ENCODE measurements around the gene ANKRD34C. TPM values are rescaled to one million over a fixed set of nuclear protein-coding genes. Genes with fewer than 3 reads are reported as not detected.

Gene ANKRD34C
- total RNA-seq, 3 donors from 2014 or later (not counting 1 experiment from before 2014, with no cell fraction given): not detected

GRCh38 chr15:79243723-79244122 is 38.8 kb upstream of the ANKRD34C start:
- Histone ChIP-seq H3K27me3 (ENCODE audit: control insufficient read depth, insufficient read depth, low read length) (peaks cover 2% of the 10 kb centered on the region), H3K27ac (ENCODE audit: low read length) (no peak overlapping the region), H3K4me3 (ENCODE audit: low read length) (no peak overlapping the region), H3K4me1 (ENCODE audit: control insufficient read depth, insufficient read depth, low read length) (no peaks in the 10 kb centered on the region), H3K36me3 (ENCODE audit: control insufficient read depth, insufficient read depth, low read length) (no peaks in the 10 kb centered on the region), H3K9me3 (ENCODE audit: control insufficient read depth, insufficient read depth, low read length) (no peaks in the 10 kb centered on the region)
- H3K4me3 Mint-ChIP-seq: no peak overlapping the region
- H3K4me1 Mint-ChIP-seq: peaks cover 0 to 4% of the 10 kb centered on the region in 2 donors
- ATAC-seq (no peak), DNase-seq (no peak)
- no peak for TF ChIP-seq CTCF (IDR thresholded peaks at IDR 0.05)
- no peaks in the 10 kb centered on the region for H3K9me3 Mint-ChIP-seq
- no peaks in the 10 kb centered on the region for H3K36me3 Mint-ChIP-seq
- H3K27me3 Mint-ChIP-seq (ENCODE audit: low read depth in 2 of 2): peaks cover 15 to 26% of the 10 kb centered on the region in 2 donors
- no peak overlapping the region for H3K27ac Mint-ChIP-seq
- intact Hi-C loops (cut with micrococcal nuclease): no loop called here
- WGBS (ENCODE audit: insufficient coverage): 81% methylated on average over 11 of the region's 11 CpGs

GRCh38 chr15:79244876-79245275 is 37.6 kb upstream of the ANKRD34C start:
- H3K27me3 ChIP-seq (ENCODE audit: control insufficient read depth, insufficient read depth, low read length): peaks cover 2% of the 10 kb centered on the region
- H3K4me3 ChIP-seq (ENCODE audit: low read length): no peak overlapping the region
- no peak for TF ChIP-seq CTCF (IDR thresholded peaks at IDR 0.05)
- ATAC-seq (no peak), DNase-seq (no peak)
- intact Hi-C loops (cut with micrococcal nuclease): no loop called here
- H3K27me3 Mint-ChIP-seq (ENCODE audit: low read depth in 2 of 2): peaks cover 15% of the 10 kb centered on the region in 2 donors
- WGBS (ENCODE audit: insufficient coverage): 83% methylated on average over 5 of the region's 5 CpGs
- no peaks in the 10 kb centered on the region for H3K9me3 ChIP-seq (ENCODE audit: control insufficient read depth, insufficient read depth, low read length)
- H3K4me1 Mint-ChIP-seq: peaks cover 0 to 4% of the 10 kb centered on the region in 2 donors
- H3K4me1 ChIP-seq (ENCODE audit: control insufficient read depth, insufficient read depth, low read length): no peaks in the 10 kb centered on the region
- H3K36me3 Mint-ChIP-seq: no peaks in the 10 kb centered on the region
- H3K27ac ChIP-seq (ENCODE audit: low read length): no peak overlapping the region
- no peak overlapping the region for H3K27ac Mint-ChIP-seq
- no peaks in the 10 kb centered on the region for H3K36me3 ChIP-seq (ENCODE audit: control insufficient read depth, insufficient read depth, low read length)
- H3K9me3 Mint-ChIP-seq: no peaks in the 10 kb centered on the region
- no peak overlapping the region for H3K4me3 Mint-ChIP-seq

- H3K27me3 ChIP-seq (ENCODE audit: control insufficient read depth, insufficient read depth, low read length): no peaks in the 10 kb centered on the region
- no peaks in the 10 kb centered on the region for H3K9me3 ChIP-seq (ENCODE audit: control insufficient read depth, insufficient read depth, low read length)
- Mint-ChIP-seq H3K4me3 (no peak overlapping the region), H3K27ac (no peak overlapping the region), H3K4me1 (peaks cover 0 to 4% of the 10 kb centered on the region in 2 donors), H3K27me3 (ENCODE audit: low read depth in 2 of 2) (peaks cover 20 to 21% of the 10 kb centered on the region in 2 donors), H3K36me3 (no peaks in the 10 kb centered on the region), H3K9me3 (no peaks in the 10 kb centered on the region)
- no peak for ATAC-seq
- WGBS (ENCODE audit: insufficient coverage): 82% methylated on average over 2 of the region's 2 CpGs
- DNase-seq: no peak
- H3K4me1 ChIP-seq (ENCODE audit: control insufficient read depth, insufficient read depth, low read length): no peaks in the 10 kb centered on the region
- H3K36me3 ChIP-seq (ENCODE audit: control insufficient read depth, insufficient read depth, low read length): no peaks in the 10 kb centered on the region
- no peak for TF ChIP-seq CTCF (IDR thresholded peaks at IDR 0.05)
- no peak overlapping the region for H3K27ac ChIP-seq (ENCODE audit: low read length)
- no peak overlapping the region for H3K4me3 ChIP-seq (ENCODE audit: low read length)
- intact Hi-C loops (cut with micrococcal nuclease): no loop called here
Observed at GRCh38 chr15:79248183-79248582, 34.3 kb upstream of the ANKRD34C start.

GRCh38 chr15:79257454-79257853 is 25.1 kb upstream of the ANKRD34C start:
- Histone ChIP-seq H3K4me1 (ENCODE audit: control insufficient read depth, insufficient read depth, low read length) (no peaks in the 10 kb centered on the region), H3K27ac (ENCODE audit: low read length) (no peak overlapping the region), H3K4me3 (ENCODE audit: low read length) (no peak overlapping the region), H3K9me3 (ENCODE audit: control insufficient read depth, insufficient read depth, low read length) (no peaks in the 10 kb centered on the region), H3K36me3 (ENCODE audit: control insufficient read depth, insufficient read depth, low read length) (no peaks in the 10 kb centered on the region), H3K27me3 (ENCODE audit: control insufficient read depth, insufficient read depth, low read length) (no peaks in the 10 kb centered on the region)
- TF ChIP-seq CTCF (IDR thresholded peaks at IDR 0.05): no peak
- no peaks in the 10 kb centered on the region for H3K36me3 Mint-ChIP-seq
- peaks cover 2% of the 10 kb centered on the region in 2 donors for H3K9me3 Mint-ChIP-seq
- H3K27ac Mint-ChIP-seq: no peak overlapping the region
- no peak overlapping the region for H3K4me3 Mint-ChIP-seq
- ATAC-seq: no peak
- WGBS (ENCODE audit: insufficient coverage): 80% methylated on average over 8 of the region's 8 CpGs
- DNase-seq: no peak
- H3K4me1 Mint-ChIP-seq: no peaks in the 10 kb centered on the region
- H3K27me3 Mint-ChIP-seq (ENCODE audit: low read depth in 2 of 2): peaks cover 24 to 51% of the 10 kb centered on the region in 2 donors
- intact Hi-C loops (cut with micrococcal nuclease): no loop called here
